HS-27A (cell line): Measurements from ENCODE around the gene FMN1.
A peak's percentile ranks its signal among the peaks of the same experiment; 100 is the strongest.
"Not testable (repeated sequence)": the region's sequence is repeated elsewhere in the genome, so short reads cannot be mapped to it uniquely, and the experiment has no call there.

Experiments
- DNase-seq: peaks from one replicate; pipeline ENCODE4 v3.0.0-alpha.2; 2012; ENCODE audit warnings: low read depth, missing footprints

FMN1 gene

GRCh38 chr15:32967521-32967920, 227.0 kb downstream of the FMN1 start:
- no peak for DNase-seq

GRCh38 chr15:32966512-32966911, 228.0 kb downstream of the FMN1 start:
- no peak for DNase-seq

- DNase-seq: no peak
These were observed 228.6 kb downstream of the FMN1 start for GRCh38 chr15:32965897-32966296.

GRCh38 chr15:32959077-32959476, 235.4 kb downstream of the FMN1 start:
- no peak for DNase-seq

GRCh38 chr15:32957219-32957618, 237.3 kb downstream of the FMN1 start:
- no peak for DNase-seq

GRCh38 chr15:32956711-32957110, 237.8 kb downstream of the FMN1 start:
- DNase-seq: no peak

- peak; percentile 24 for DNase-seq
These were observed 238.5 kb downstream of the FMN1 start for GRCh38 chr15:32956006-32956405.

- DNase-seq: no peak
These were observed 241.0 kb downstream of the FMN1 start for GRCh38 chr15:32953533-32953910.

- no peak for DNase-seq
These were observed 241.5 kb downstream of the FMN1 start for GRCh38 chr15:32952901-32953532.

- no peak for DNase-seq
These were observed 242.6 kb downstream of the FMN1 start for GRCh38 chr15:32951736-32952464.

- DNase-seq: not testable (repeated sequence)
These were observed 244.5 kb downstream of the FMN1 start for GRCh38 chr15:32950051-32950450.

GRCh38 chr15:32946210-32946609, 248.3 kb downstream of the FMN1 start:
- no peak for DNase-seq

- no peak for DNase-seq
These were observed 250.1 kb downstream of the FMN1 start for GRCh38 chr15:32944431-32944830.

- no peak for DNase-seq
These were observed 250.8 kb downstream of the FMN1 start for GRCh38 chr15:32943711-32944110.

- DNase-seq: no peak
These were observed 252.1 kb downstream of the FMN1 start for GRCh38 chr15:32942401-32942841.

GRCh38 chr15:32941823-32942222, 252.7 kb downstream of the FMN1 start:
- no peak for DNase-seq

GRCh38 chr15:32936976-32937375, 257.5 kb downstream of the FMN1 start:
- no peak for DNase-seq

GRCh38 chr15:32936283-32936918, 258.1 kb downstream of the FMN1 start:
- no peak for DNase-seq

GRCh38 chr15:32935139-32935538, 259.4 kb downstream of the FMN1 start:
- DNase-seq: no peak

GRCh38 chr15:32933236-32933635, 261.3 kb downstream of the FMN1 start:
- no peak for DNase-seq

GRCh38 chr15:32928876-32929275, 265.6 kb downstream of the FMN1 start:
- no peak for DNase-seq

GRCh38 chr15:32927124-32927523, 267.4 kb downstream of the FMN1 start:
- DNase-seq: no peak

- no peak for DNase-seq
These were observed 271.3 kb downstream of the FMN1 start for GRCh38 chr15:32923176-32923575.
